ENCODE results near the gene TAS1R3.

Gene TAS1R3

GRCh38 chr1:1318131-1318652 lies 12.9 kb upstream of the TAS1R3 start:
- H4K20me1 ChIP-seq (ENCODE audit: insufficient read depth, low read length) = peaks cover 23% of the 10 kb centered on the region
- peaks cover 2% of the 10 kb centered on the region for H3K4me1 ChIP-seq (ENCODE audit: low read length)
- no peak overlapping the region for H3K9ac ChIP-seq (ENCODE audit: low read length)
- no peak overlapping the region for H3K4me3 ChIP-seq (ENCODE audit: low read length)
- TF ChIP-seq CTCF (IDR thresholded peaks at IDR 0.05; ENCODE audit: low read depth, low read length) = no peak
- TF ChIP-seq EZH2phosphoT487 (IDR thresholded peaks at IDR 0.05; ENCODE audit: low read depth) = no peak
- no peaks in the 10 kb centered on the region for H3K27me3 ChIP-seq (ENCODE audit: low read depth, low read length)
- no peaks in the 10 kb centered on the region for H3K9me3 ChIP-seq (ENCODE audit: insufficient read depth, low read length)
- no peak overlapping the region for H3K4me2 ChIP-seq (ENCODE audit: low read length)
- no peak overlapping the region for H2AFZ ChIP-seq (ENCODE audit: low read depth, low read length)
- peaks cover 46% of the 10 kb centered on the region for H3K79me2 ChIP-seq (ENCODE audit: low read length)
- peaks cover 26% of the 10 kb centered on the region for H3K36me3 ChIP-seq (replicated peaks; ENCODE audit: low read depth, low read length)
- no peak overlapping the region for H3K27ac ChIP-seq (ENCODE audit: low read length)

- Histone ChIP-seq H4K20me1 (ENCODE audit: insufficient read depth, low read length) (peaks cover 27% of the 10 kb centered on the region), H3K27ac (ENCODE audit: low read length) (no peak overlapping the region), H3K36me3 (replicated peaks; ENCODE audit: low read depth, low read length) (peaks cover 18% of the 10 kb centered on the region), H2AFZ (ENCODE audit: low read depth, low read length) (no peak overlapping the region), H3K4me3 (ENCODE audit: low read length) (no peak overlapping the region), H3K27me3 (ENCODE audit: low read depth, low read length) (no peaks in the 10 kb centered on the region), H3K4me2 (ENCODE audit: low read length) (no peak overlapping the region), H3K9me3 (ENCODE audit: insufficient read depth, low read length) (no peaks in the 10 kb centered on the region), H3K9ac (ENCODE audit: low read length) (no peak overlapping the region), H3K79me2 (ENCODE audit: low read length) (peaks cover 51% of the 10 kb centered on the region), H3K4me1 (ENCODE audit: low read length) (peaks cover 7% of the 10 kb centered on the region)
- TF ChIP-seq EZH2phosphoT487 (IDR thresholded peaks at IDR 0.05; ENCODE audit: low read depth) (no peak), CTCF (IDR thresholded peaks at IDR 0.05; ENCODE audit: low read depth, low read length) (no peak)
These were observed 12.1 kb upstream of the TAS1R3 start for GRCh38 chr1:1318777-1319645.

- peaks cover 27% of the 10 kb centered on the region for H4K20me1 ChIP-seq (ENCODE audit: insufficient read depth, low read length)
- H3K36me3 ChIP-seq (replicated peaks; ENCODE audit: low read depth, low read length) = peaks cover 15% of the 10 kb centered on the region
- H3K4me2 ChIP-seq (ENCODE audit: low read length) = no peak overlapping the region
- H3K9me3 ChIP-seq (ENCODE audit: insufficient read depth, low read length) = no peaks in the 10 kb centered on the region
- H3K4me3 ChIP-seq (ENCODE audit: low read length) = no peak overlapping the region
- no peak overlapping the region for H2AFZ ChIP-seq (ENCODE audit: low read depth, low read length)
- TF ChIP-seq CTCF (IDR thresholded peaks at IDR 0.05; ENCODE audit: low read depth, low read length) (no peak), EZH2phosphoT487 (IDR thresholded peaks at IDR 0.05; ENCODE audit: low read depth) (no peak)
- H3K27ac ChIP-seq (ENCODE audit: low read length) = no peak overlapping the region
- no peaks in the 10 kb centered on the region for H3K27me3 ChIP-seq (ENCODE audit: low read depth, low read length)
- H3K9ac ChIP-seq (ENCODE audit: low read length) = no peak overlapping the region
- peaks cover 56% of the 10 kb centered on the region for H3K79me2 ChIP-seq (ENCODE audit: low read length)
- peaks cover 7% of the 10 kb centered on the region for H3K4me1 ChIP-seq (ENCODE audit: low read length)
These were observed 11.5 kb upstream of the TAS1R3 start for GRCh38 chr1:1319646-1319941.

- H3K27ac ChIP-seq (ENCODE audit: low read length) = no peak overlapping the region
- H4K20me1 ChIP-seq (ENCODE audit: insufficient read depth, low read length) = peaks cover 27% of the 10 kb centered on the region
- no peaks in the 10 kb centered on the region for H3K27me3 ChIP-seq (ENCODE audit: low read depth, low read length)
- H3K36me3 ChIP-seq (replicated peaks; ENCODE audit: low read depth, low read length) = peaks cover 12% of the 10 kb centered on the region
- TF ChIP-seq CTCF (IDR thresholded peaks at IDR 0.05; ENCODE audit: low read depth, low read length) = no peak
- TF ChIP-seq EZH2phosphoT487 (IDR thresholded peaks at IDR 0.05; ENCODE audit: low read depth) = no peak
- H3K4me2 ChIP-seq (ENCODE audit: low read length) = no peak overlapping the region
- H2AFZ ChIP-seq (ENCODE audit: low read depth, low read length) = no peak overlapping the region
- H3K79me2 ChIP-seq (ENCODE audit: low read length) = peaks cover 67% of the 10 kb centered on the region
- H3K4me1 ChIP-seq (ENCODE audit: low read length) = peaks cover 13% of the 10 kb centered on the region
- H3K9me3 ChIP-seq (ENCODE audit: insufficient read depth, low read length) = no peaks in the 10 kb centered on the region
- H3K9ac ChIP-seq (ENCODE audit: low read length) = no peak overlapping the region
- H3K4me3 ChIP-seq (ENCODE audit: low read length) = no peak overlapping the region
These were observed 10.2 kb upstream of the TAS1R3 start for GRCh38 chr1:1320666-1321448.

Measured in OCI-LY3 (cell line).